GM12891 (cell line): Measurements from ENCODE around the gene PDE3A.
"Not testable (repeated sequence)": the region's sequence is repeated elsewhere in the genome, so short reads cannot be mapped to it uniquely, and the experiment has no call there.

ENCODE experiments used
- POLR2A ChIP-seq: IDR thresholded peaks from 2 replicates; pipeline ENCODE4 v1.6.1; 2011; ENCODE audit warnings: low read depth, low read length, control low read depth
- POLR2AphosphoS5 ChIP-seq: IDR thresholded peaks from 2 replicates; pipeline ENCODE4 v1.6.1; 2011; ENCODE audit warnings: low read depth, low read length, control low read depth
- TAF1 ChIP-seq: IDR thresholded peaks from 2 replicates; pipeline ENCODE4 v1.6.1; 2011; ENCODE audit warnings: low read depth, low read length, control low read depth

- TF ChIP-seq POLR2A, POLR2AphosphoS5, TAF1: not testable (repeated sequence)
These were observed 16.5 kb downstream of the PDE3A start for GRCh38 chr12:20384836-20385235.
